WTC11 (cell line): ENCODE results near the gene VPS52. TPM values are rescaled to one million over a fixed set of nuclear protein-coding genes. Genes with fewer than 3 reads are reported as not detected.

Experiments used
- AFF4 ChIP-seq: sonication (generic); formaldehyde crosslinking; IDR thresholded peaks from 2 replicates; pipeline ENCODE4 v1.8.1; 2023; ENCODE audit warnings: mild to moderate bottlenecking, missing genetic modification reagents, borderline replicate concordance
- E2F1 ChIP-seq: sonication (generic); formaldehyde crosslinking; IDR thresholded peaks from 2 replicates; pipeline ENCODE4 v1.8.0; 2022; ENCODE audit warnings: mild to moderate bottlenecking, missing genetic modification reagents
- ELF4 ChIP-seq: sonication (generic); formaldehyde crosslinking; IDR thresholded peaks from 2 replicates; pipeline ENCODE4 v1.8.1; 2022; ENCODE audit warnings: low read depth, mild to moderate bottlenecking, moderate library complexity, missing genetic modification reagents
- ETV6 ChIP-seq: sonication (generic); formaldehyde crosslinking; IDR thresholded peaks from 2 replicates; pipeline ENCODE4 v1.8.1; 2022; ENCODE audit warnings: mild to moderate bottlenecking, missing genetic modification reagents
- FOXK1 ChIP-seq: sonication (generic); formaldehyde crosslinking; IDR thresholded peaks from 2 replicates; pipeline ENCODE4 v1.8.0; 2022; ENCODE audit warnings: mild to moderate bottlenecking, moderate library complexity, missing genetic modification reagents
- GRHL2 ChIP-seq: fragments of 250-450 bp; sonication (Bioruptor Pico); IDR thresholded peaks from 2 replicates; pipeline ENCODE4 v1.8.0; 2022; ENCODE audit warnings: mild to moderate bottlenecking, moderate library complexity; ENCODE audit not compliant: insufficient replicate concordance, severe bottlenecking
- HMGA2 ChIP-seq: fragments of 250-450 bp; sonication (Bioruptor Pico); IDR thresholded peaks from 2 replicates; pipeline ENCODE4 v1.4.0; 2021; ENCODE audit warnings: mild to moderate bottlenecking, moderate library complexity
- MAX ChIP-seq: sonication (generic); formaldehyde crosslinking; IDR thresholded peaks from 2 replicates; pipeline ENCODE4 v1.8.0; 2022; ENCODE audit warnings: mild to moderate bottlenecking, missing genetic modification reagents
- NFE2L1 ChIP-seq: sonication (generic); formaldehyde crosslinking; IDR thresholded peaks from 2 replicates; pipeline ENCODE4 v1.8.1; 2023; ENCODE audit warnings: missing genetic modification reagents
- PRDM15 ChIP-seq: sonication (generic); formaldehyde crosslinking; IDR thresholded peaks from 2 replicates; pipeline ENCODE4 v1.8.0; 2022; ENCODE audit warnings: missing genetic modification reagents
- ZNF281 ChIP-seq: sonication (generic); formaldehyde crosslinking; IDR thresholded peaks from 2 replicates; pipeline ENCODE4 v1.8.0; 2023; ENCODE audit warnings: mild to moderate bottlenecking, missing genetic modification reagents
- ZNF317 ChIP-seq: sonication (generic); formaldehyde crosslinking; IDR thresholded peaks from 2 replicates; pipeline ENCODE4 v1.8.1; 2023; ENCODE audit warnings: low read depth, mild to moderate bottlenecking, moderate library complexity, missing genetic modification reagents, borderline replicate concordance
- ZNF423 ChIP-seq: fragments of 250-450 bp; sonication (Bioruptor Pico); IDR thresholded peaks from 2 replicates; pipeline ENCODE4 v2.1.2; 2022; ENCODE audit warnings: mild to moderate bottlenecking, moderate library complexity
- total RNA-seq: library from RNA; stranded (reverse); gene quantifications from 3 replicates; pipeline ENCODE4 v1.2.3, GENCODE V29; 2021

VPS52 gene
- total RNA-seq, 1 experiment from 2014 or later: 46.8 TPM

DNA sequence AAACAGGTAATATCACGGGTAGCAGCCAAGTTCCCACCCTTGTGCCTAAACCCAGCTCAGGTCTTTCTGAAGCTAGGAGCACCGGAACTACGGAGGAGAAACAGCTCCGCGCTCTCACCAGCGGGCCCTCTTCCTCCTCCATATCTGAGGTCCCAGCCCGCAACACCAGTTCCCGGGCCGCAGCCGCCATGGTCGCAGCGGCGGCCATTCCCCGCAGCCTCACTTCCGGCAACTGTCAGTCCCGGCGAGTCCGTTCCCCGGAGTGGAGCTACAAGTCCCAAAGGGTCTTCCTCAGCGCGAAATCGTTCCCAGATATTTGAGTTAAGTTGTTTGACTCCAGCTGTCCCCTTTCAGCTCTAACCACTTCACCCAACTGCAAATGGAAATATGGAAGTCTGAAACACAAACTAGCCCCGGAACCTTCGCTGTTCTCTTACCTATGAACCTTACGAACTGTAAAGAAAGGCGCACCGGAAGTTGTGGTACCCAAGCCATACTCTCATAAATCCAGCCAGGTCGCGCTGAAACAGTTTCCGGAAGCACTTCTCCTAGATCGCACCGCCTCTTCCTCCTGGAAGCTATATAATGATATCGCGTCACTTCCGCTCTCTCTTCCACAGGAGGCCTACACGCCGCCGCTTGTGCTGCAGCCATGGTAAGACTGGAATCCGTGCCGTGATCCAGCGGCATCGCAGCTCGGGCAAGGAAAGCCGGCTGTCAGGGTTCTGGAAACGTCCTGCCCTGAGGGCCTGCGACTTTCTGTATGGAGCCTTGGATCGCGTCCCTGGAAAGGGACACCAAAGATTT lies at the start of gene VPS52, which contains the start of gene RPS18 (continued):
- TF ChIP-seq ZNF281 (CRISPR knock-in tag) (no peak), FOXK1 (CRISPR knock-in tag) (peak; percentile 89), PRDM15 (peak; percentile 42), E2F1 (CRISPR knock-in tag) (peak; percentile 17; the same call in 1 of the 2 replicates), ZNF423 (CRISPR knock-in tag) (no peak), GRHL2 (CRISPR knock-in tag) (no peak), NFE2L1 (CRISPR knock-in tag) (no peak; the same call in 1 of the 2 replicates), ETV6 (CRISPR knock-in tag) (peak; percentile 62; the same call in 1 of the 2 replicates), ZNF317 (CRISPR knock-in tag) (no peak), AFF4 (no peak; the same call in 1 of the 2 replicates), HMGA2 (no peak; the same call in none of the 2 replicates), ELF4 (CRISPR knock-in tag) (0 out of 2 replicates have a peak, but pooled peaks have one; percentile 20), MAX (CRISPR knock-in tag) (peak; percentile 98)
